Activated naive CD8-positive, alpha-beta T cell treated with anti-CD3 and anti-CD28 coated beads for 36 hours (primary cell): ENCODE measurements around the gene AP3D1. TPM values are rescaled to one million over a fixed set of nuclear protein-coding genes. Genes with fewer than 3 reads are reported as not detected.
"Not testable (repeated sequence)": the region's sequence is repeated elsewhere in the genome, so short reads cannot be mapped to it uniquely, and the experiment has no call there.

ENCODE experiments used
- DNase-seq: peaks from one replicate; pipeline ENCODE4 v3.0.0; 2021
- H3K27ac Mint-ChIP-seq: one replicate; pipeline ENCODE4 v1.8.0; 2022; ENCODE audit warnings: mild to moderate bottlenecking, moderate library complexity, mixed read lengths
- H3K27me3 Mint-ChIP-seq: one replicate; pipeline ENCODE4 v1.8.0; 2022; ENCODE audit warnings: mild to moderate bottlenecking, mixed read lengths
- H3K36me3 Mint-ChIP-seq: one replicate; pipeline ENCODE4 v1.8.0; 2021; ENCODE audit warnings: mild to moderate bottlenecking, mixed read lengths
- H3K4me1 Mint-ChIP-seq: one replicate; pipeline ENCODE4 v1.8.0; 2021; ENCODE audit warnings: mixed read lengths
- H3K4me3 Mint-ChIP-seq: one replicate; pipeline ENCODE4 v1.8.0; 2022; ENCODE audit warnings: mild to moderate bottlenecking, moderate library complexity, mixed read lengths
- H3K9me3 Mint-ChIP-seq: one replicate; pipeline ENCODE4 v1.8.0; 2022; ENCODE audit warnings: mixed read lengths
- total RNA-seq, 2 experiments: library from RNA; stranded (reverse); gene quantifications; one replicate each; pipeline ENCODE4 v1.2.3, GENCODE V29; 2021

AP3D1 gene
- total RNA-seq, 2 experiments from 2014 or later = 92.0 to 96.0 TPM

DNA sequence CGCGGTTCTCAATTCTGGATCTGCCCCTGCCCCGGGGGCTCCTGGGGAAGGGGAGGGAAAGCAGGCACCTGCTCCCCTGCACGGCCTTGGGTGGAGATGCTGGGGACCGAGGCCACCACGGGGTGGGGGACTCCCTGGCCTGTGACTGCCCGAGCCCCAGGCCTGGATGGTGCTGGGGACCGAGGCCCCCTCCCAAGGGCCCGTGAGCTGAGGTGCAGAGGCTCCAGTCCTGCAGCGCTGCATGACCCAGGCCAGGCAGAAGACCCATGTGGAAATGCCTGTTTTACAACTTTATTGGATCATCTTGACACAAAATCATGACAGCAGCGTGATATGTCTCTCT lies 50.7 kb downstream of the AP3D1 start:
- no peak overlapping the region for H3K27ac Mint-ChIP-seq
- no peaks in the 10 kb centered on the region for H3K27me3 Mint-ChIP-seq
- peaks cover 11% of the 10 kb centered on the region for H3K9me3 Mint-ChIP-seq
- H3K36me3 Mint-ChIP-seq = peaks cover 26% of the 10 kb centered on the region
- H3K4me1 Mint-ChIP-seq = peaks cover 8% of the 10 kb centered on the region
- H3K4me3 Mint-ChIP-seq = no peak overlapping the region
- DNase-seq = no peak

GRCh38 chr19:2099937-2100718 lies 51.2 kb downstream of the AP3D1 start:
- Mint-ChIP-seq H3K4me1 (peaks cover 11% of the 10 kb centered on the region), H3K27ac (no peak overlapping the region), H3K9me3 (peaks cover 9% of the 10 kb centered on the region), H3K36me3 (peaks cover 23% of the 10 kb centered on the region), H3K4me3 (no peak overlapping the region), H3K27me3 (no peaks in the 10 kb centered on the region)
- no peak for DNase-seq

- DNase-seq = no peak
- peaks cover 19% of the 10 kb centered on the region for H3K4me1 Mint-ChIP-seq
- peaks cover 23% of the 10 kb centered on the region for H3K36me3 Mint-ChIP-seq
- no peaks in the 10 kb centered on the region for H3K27me3 Mint-ChIP-seq
- H3K4me3 Mint-ChIP-seq = no peak overlapping the region
- peaks cover 3% of the 10 kb centered on the region for H3K9me3 Mint-ChIP-seq
- H3K27ac Mint-ChIP-seq = no peak overlapping the region
These were observed 52.3 kb downstream of the AP3D1 start for GRCh38 chr19:2099054-2099501.

DNA sequence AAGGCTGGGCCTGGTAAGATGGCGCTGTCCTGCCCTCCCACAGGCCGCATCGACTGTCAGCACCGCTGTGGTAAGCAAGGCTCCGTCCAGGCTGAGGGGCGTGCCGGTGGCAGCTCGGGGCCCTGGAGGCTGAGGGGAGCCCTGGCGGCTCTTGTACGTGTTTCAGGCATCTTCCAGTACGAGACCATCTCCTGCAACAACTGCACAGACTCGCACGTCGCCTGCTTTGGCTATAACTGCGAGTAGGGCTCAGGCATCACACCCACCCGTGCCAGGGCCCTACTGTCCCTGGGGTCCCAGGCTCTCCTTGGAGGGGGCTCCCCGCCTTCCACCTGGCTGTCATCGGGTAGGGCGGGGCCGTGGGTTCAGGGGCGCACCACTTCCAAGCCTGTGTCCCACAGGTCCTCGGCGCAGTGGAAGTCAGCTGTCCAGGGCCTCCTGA lies 53.5 kb downstream of the AP3D1 start:
- no peak overlapping the region for H3K4me3 Mint-ChIP-seq
- H3K36me3 Mint-ChIP-seq = peaks cover 24% of the 10 kb centered on the region
- no peaks in the 10 kb centered on the region for H3K9me3 Mint-ChIP-seq
- no peaks in the 10 kb centered on the region for H3K27me3 Mint-ChIP-seq
- H3K27ac Mint-ChIP-seq = peak overlapping the region; percentile 84
- DNase-seq = no peak
- peaks cover 28% of the 10 kb centered on the region for H3K4me1 Mint-ChIP-seq

DNA sequence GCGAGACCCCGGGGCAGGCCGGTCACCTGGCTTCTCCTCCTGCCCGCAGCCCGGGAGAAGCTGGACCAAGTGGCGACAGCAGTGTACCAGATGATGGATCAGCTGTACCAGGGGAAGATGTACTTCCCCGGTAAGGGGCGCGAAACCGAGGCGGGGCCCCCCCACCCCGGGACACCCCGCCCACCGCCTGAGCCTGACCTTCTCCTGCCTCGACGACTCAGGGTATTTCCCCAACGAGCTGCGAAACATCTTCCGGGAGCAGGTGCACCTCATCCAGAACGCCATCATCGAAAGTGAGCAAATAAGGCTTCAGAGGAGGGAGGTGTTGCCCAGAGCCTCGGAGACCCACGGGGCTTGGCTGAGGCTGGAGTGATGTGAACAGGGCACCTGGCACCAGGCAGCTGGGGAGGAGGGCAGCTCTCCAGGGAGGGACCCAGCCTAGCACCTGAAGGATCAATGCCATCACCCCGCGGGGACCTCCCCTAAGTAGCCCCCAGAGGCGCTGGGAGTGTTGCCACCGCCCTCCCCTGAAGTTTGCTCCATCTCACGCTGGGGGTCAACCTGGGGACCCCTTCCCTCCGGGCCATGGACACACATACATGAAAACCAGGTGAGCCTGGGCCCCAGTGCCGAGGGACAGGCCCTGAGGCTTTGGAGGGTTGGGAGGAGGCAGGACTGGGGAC lies 54.0 kb downstream of the AP3D1 start:
- Mint-ChIP-seq H3K36me3 (peaks cover 26% of the 10 kb centered on the region), H3K27me3 (no peaks in the 10 kb centered on the region), H3K9me3 (no peaks in the 10 kb centered on the region), H3K27ac (peak overlapping the region; percentile 84), H3K4me1 (peaks cover 30% of the 10 kb centered on the region), H3K4me3 (peak overlapping the region; percentile 83)
- peak; percentile 77 for DNase-seq

DNA sequence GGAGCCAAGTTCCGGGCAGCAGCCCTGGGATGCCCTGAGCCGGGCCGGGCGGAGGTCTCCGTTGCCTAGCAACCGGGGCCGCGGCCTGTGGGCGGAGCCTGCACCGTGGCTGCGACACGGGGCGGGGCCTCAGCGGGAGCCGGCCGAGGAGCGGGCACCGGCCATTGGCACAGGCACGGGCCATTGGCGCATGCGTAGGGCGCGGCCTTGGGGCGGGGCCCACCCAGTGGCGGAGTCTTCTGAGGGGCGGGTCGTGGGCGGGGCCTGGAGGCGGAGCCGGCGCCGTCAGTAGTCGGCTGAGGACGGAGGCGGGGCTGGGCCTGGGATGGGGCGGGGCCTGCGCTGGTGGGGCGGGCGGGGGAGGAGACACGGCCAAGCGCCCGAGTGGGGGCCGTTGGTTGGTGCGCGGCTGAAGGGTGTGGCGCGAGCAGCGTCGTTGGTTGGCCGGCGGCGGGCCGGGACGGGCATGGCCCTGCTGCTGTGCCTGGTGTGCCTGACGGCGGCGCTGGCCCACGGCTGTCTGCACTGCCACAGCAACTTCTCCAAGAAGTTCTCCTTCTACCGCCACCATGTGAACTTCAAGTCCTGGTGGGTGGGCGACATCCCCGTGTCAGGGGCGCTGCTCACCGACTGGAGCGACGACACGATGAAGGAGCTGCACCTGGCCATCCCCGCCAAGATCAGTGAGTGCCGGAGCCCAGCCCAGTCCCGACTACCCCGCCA lies 54.7 kb downstream of the AP3D1 start, which contains the start of gene IZUMO4:
TSS of gene IZUMO4 (plus strand) at position 436 of the 723 bp plus-strand sequence. CDS start at position 467, 31 bp downstream.
- no peaks in the 10 kb centered on the region for H3K27me3 Mint-ChIP-seq
- H3K9me3 Mint-ChIP-seq = no peaks in the 10 kb centered on the region
- peak within 1 kb of the TSS; percentile 90 for H3K27ac Mint-ChIP-seq
- peak; percentile 100 for DNase-seq
- H3K36me3 Mint-ChIP-seq = peaks cover 24% of the 10 kb centered on the region
- peaks cover 34% of the 10 kb centered on the region for H3K4me1 Mint-ChIP-seq
- peak within 1 kb of the TSS; percentile 99 for H3K4me3 Mint-ChIP-seq

DNA sequence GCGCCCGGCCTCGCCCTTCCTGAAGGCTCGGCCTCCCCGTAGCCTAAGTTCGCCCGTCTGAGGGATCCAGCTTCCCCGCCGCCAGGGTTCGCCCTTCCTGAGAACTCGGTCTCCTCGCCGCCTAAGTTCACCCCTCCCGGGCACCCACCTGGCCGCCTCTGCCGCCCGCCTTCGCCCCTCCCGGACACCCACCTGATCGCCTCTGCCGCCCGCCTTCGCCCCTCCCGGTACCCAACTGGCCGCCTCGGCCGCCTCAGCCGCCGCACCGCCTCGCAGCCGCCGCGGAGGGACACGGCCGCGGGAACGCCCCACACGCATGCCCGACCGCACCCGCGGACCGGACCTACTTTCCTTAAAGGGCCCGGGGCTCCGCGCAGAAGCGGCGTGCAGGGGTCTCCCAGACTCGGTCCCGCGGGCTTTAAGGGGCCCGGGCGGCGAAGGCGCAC lies 55.3 kb downstream of the AP3D1 start, which contains the start of gene MOB3A:
TSS of gene MOB3A (minus strand) at position 293 of the 446 bp plus-strand sequence. CDS start 17,766 bp downstream, outside the sequence.
- Mint-ChIP-seq H3K4me3 (peak within 1 kb of the TSS; percentile 99), H3K4me1 (peaks cover 36% of the 10 kb centered on the region), H3K36me3 (peaks cover 25% of the 10 kb centered on the region), H3K27me3 (no peaks in the 10 kb centered on the region), H3K27ac (peak within 1 kb of the TSS; percentile 90), H3K9me3 (no peaks in the 10 kb centered on the region)
- peak; percentile 91 for DNase-seq

GRCh38 chr19:2091926-2092525 lies 59.3 kb downstream of the AP3D1 start:
- H3K27ac Mint-ChIP-seq, H3K9me3 Mint-ChIP-seq, H3K4me3 Mint-ChIP-seq, DNase-seq, H3K27me3 Mint-ChIP-seq: not testable (repeated sequence)
- H3K4me1 Mint-ChIP-seq = peaks cover 67% of the 10 kb centered on the region
- H3K36me3 Mint-ChIP-seq = peaks cover 46% of the 10 kb centered on the region

DNA sequence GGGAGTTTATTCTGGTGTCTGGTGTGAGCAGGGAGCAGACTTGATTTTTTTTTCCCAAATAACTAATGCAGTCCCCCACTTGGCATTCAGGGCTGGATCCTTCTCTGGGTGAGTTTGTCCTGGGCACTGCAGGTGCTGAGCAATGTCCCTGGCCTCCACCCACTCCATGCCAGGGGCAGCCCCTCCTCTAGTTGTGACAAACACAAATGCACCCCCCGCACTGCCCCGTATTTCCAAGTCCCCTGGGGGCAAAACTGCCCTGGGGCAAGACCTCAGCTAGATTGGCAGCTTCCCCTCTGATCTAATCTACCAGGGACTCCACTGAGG lies 61.7 kb downstream of the AP3D1 start:
- H3K27ac Mint-ChIP-seq = peak overlapping the region; percentile 86
- peak overlapping the region; percentile 62 for H3K4me3 Mint-ChIP-seq
- peaks cover 51% of the 10 kb centered on the region for H3K36me3 Mint-ChIP-seq
- peaks cover 74% of the 10 kb centered on the region for H3K4me1 Mint-ChIP-seq
- no peak for DNase-seq
- H3K27me3 Mint-ChIP-seq = no peaks in the 10 kb centered on the region
- H3K9me3 Mint-ChIP-seq = no peaks in the 10 kb centered on the region

DNA sequence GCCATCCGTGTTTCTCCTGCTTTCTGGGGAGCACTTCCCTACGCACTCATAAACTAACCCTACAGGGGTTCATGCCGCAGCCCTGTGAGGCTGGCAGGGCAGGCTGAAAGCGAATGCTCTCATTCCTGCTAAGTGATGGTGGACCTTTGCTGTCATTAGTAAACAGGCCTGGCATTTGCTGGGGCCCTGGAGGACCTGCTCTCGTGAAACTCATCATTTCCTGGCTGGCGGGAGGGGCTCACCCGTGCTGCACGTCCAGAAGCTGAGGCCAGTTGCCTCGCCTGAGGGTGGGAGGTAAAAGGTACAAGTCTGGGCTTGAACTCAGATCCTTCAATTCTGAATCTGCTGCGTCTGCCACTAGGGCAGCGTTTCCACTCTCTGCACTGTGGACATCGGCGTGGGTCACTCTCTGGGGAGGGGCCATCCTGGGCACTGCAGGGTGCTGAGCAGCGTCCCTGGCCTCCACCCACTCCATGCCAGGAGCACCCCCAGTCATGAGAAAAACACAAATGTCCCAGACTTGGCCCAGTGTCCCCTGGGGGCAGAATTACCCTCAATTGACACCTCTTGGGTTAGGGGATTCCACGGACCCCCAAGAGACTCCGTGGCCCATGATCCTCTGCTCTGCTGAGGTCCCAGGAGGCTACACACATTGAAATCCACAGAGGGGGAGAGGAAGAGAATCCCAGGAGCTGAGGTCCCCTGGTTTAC lies 62.2 kb downstream of the AP3D1 start:
- H3K36me3 Mint-ChIP-seq = peaks cover 51% of the 10 kb centered on the region
- H3K4me1 Mint-ChIP-seq = peaks cover 69% of the 10 kb centered on the region
- H3K4me3 Mint-ChIP-seq = peak overlapping the region; percentile 62
- peak; percentile 55 for DNase-seq
- H3K9me3 Mint-ChIP-seq = no peaks in the 10 kb centered on the region
- no peaks in the 10 kb centered on the region for H3K27me3 Mint-ChIP-seq
- peak overlapping the region; percentile 86 for H3K27ac Mint-ChIP-seq

- Mint-ChIP-seq H3K27ac (peak overlapping the region; percentile 87), H3K4me1 (peaks cover 61% of the 10 kb centered on the region), H3K27me3 (no peaks in the 10 kb centered on the region), H3K36me3 (peaks cover 57% of the 10 kb centered on the region), H3K9me3 (no peaks in the 10 kb centered on the region), H3K4me3 (peak overlapping the region; percentile 58)
- DNase-seq = peak; percentile 47
These were observed 63.7 kb downstream of the AP3D1 start for GRCh38 chr19:2087621-2088100.

DNA sequence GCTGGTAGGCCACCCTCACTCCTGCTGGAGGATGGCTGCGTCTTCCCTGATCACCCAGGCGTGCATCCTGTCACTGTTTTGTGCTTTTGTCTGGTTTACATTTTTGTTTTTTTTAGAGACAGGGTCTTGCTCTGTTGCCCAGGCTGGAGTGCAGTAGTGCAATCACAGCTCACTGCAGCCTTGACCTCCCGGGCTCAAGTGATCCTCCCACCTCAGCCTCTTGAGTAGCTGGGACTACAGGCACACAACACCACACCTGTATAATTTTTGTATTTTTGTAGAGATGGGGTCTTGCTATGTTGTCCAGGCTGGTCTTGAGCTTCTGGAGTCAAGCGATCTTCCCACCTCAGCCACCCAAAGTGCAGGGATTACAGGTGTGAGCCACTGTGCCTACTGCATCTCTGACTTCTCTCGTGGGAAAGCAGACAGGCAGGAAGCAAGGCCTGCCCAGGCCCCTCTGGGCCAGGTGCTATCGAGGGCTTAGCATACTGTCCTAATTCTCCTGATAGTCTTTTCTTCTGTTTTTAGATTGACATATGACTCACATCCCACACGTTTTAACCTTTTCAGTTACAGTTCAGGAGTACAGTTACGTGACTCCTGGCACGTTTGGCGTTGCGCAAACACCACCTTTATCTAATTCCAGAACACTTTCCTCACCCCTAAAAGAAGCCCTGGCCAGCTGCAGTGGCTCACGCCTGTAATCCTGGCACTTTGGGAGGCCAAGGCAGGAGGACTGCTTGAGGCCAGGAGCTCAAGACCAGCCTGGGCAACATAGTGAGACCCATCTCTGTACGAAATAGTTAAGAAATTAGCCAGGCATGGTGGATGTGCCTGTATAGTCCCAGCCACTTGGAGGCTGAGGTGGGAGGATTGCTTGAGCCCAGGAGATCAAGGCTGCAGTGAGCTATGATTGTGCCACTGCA lies 64.4 kb downstream of the AP3D1 start:
- not testable (repeated sequence) for H3K27me3 Mint-ChIP-seq, H3K9me3 Mint-ChIP-seq
- peaks cover 57% of the 10 kb centered on the region for H3K4me1 Mint-ChIP-seq
- H3K27ac Mint-ChIP-seq = peak overlapping the region; percentile 87
- DNase-seq = peak; percentile 52
- H3K36me3 Mint-ChIP-seq = peaks cover 62% of the 10 kb centered on the region
- H3K4me3 Mint-ChIP-seq = peak overlapping the region; percentile 58

DNA sequence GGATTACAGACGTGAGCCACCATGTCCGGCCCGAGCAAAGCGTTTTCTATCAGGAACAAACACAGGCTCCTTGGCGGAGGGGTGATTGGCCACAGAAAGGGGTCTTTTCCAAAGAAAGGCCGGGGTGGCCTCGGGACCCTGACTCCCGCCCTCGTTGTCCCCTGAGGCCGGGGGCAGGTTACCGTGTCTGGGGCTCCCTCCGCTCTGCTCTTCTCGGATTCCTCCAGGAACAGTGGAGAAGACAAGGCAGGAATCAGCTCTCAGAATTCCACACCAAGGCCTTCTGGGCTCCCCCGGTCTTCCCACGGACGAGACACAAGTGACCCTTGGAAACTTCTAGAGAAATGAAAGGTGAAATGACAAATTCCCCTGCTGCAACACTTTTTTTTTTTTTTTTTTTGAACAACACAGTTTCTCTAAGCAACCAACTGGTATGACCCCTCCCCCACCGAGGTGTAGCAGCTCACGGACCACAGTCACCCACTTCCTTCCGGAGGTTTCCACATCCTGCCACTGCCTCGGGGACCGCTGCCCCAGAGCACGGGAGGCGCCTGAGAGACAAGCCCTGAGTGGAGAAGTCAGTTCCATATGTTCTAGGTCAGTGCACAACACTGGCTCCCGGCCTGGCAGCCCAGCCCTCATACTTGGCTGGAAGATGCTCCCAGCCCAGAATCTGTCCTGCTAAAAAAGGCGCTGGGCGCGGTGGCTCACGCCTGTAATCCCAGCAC lies 66.2 kb downstream of the AP3D1 start:
- DNase-seq = peak; percentile 93
- peak overlapping the region; percentile 99 for H3K27ac Mint-ChIP-seq
- H3K4me1 Mint-ChIP-seq = peaks cover 60% of the 10 kb centered on the region
- no peaks in the 10 kb centered on the region for H3K9me3 Mint-ChIP-seq
- peaks cover 73% of the 10 kb centered on the region for H3K36me3 Mint-ChIP-seq
- H3K4me3 Mint-ChIP-seq = peak overlapping the region; percentile 95
- no peaks in the 10 kb centered on the region for H3K27me3 Mint-ChIP-seq
